ENCODE measurements around the gene LCE1A.

Gene LCE1A, protein sequence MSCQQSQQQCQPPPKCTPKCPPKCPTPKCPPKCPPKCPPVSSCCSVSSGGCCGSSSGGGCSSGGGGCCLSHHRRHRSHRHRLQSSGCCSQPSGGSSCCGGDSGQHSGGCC

DNA sequence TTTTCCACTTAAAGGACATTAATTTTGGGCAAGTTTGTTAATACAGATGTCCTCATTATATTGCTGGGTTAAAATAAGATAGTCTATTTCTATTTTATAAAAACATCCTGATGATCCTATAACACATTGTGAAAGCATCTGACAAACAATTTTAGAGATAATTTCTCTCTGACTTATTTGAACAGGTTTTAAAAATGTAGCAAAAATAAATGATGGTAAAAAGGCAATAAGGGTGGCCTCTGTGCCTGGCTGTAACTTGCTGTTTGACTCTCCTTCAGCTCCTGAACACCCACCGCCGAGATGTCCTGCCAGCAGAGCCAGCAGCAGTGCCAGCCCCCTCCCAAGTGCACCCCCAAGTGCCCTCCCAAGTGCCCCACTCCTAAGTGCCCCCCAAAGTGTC is at the start of gene LCE1A:
TSS of gene LCE1A (plus strand) at position 301 of the 400 bp plus-strand sequence. CDS start at position 301, 0 bp downstream.
- DNase-seq: no peak

DNA sequence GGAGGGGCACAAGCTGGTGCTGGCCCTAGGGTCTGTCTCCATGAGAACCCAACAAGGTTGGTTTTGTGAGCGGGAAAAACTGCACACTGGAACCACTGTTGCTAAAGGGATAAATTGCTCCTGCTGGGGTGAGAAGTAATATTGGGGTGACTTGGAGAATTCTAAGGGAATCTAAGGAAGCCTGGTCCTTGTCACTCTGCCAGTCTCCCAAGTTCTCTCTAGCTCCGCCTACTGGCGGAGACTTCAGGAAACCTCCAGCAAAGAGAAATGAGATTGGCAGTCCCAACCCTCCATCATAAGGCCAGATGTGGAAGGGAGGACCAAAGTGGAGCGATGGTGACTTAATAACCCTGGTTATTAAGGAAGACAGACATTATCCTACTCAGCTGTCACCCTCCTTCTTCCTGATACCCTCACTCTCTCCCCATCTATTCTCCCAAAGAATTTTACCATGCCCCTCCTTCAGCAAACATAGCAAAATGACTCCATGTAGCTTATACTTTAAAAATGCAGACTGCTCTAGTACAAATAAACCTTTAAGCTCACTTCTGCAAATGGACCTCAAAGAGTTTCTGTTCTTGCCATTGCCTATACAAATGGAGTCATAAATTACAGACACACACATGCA is 49.6 kb upstream of the LCE1A start:
- DNase-seq: no peak

DNA sequence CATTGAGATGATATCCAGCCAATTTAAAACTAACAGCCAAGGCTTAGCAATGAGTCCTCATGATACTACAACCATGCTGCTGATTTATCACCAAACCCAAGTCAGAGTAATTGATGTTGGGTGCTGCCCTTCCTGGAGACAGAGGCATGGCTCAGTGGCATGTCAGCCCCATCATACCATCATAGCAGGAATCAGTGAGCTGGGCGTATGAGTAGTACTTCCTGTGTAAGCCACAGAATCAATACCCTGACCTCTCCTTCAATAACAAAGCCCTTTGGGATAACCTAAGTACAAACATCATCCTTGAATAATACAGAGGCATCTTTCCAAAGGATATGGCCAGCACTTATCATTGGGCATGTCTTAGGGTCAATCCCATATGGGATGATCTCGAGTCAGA is 44.2 kb upstream of the LCE1A start:
- DNase-seq: no peak

DNA sequence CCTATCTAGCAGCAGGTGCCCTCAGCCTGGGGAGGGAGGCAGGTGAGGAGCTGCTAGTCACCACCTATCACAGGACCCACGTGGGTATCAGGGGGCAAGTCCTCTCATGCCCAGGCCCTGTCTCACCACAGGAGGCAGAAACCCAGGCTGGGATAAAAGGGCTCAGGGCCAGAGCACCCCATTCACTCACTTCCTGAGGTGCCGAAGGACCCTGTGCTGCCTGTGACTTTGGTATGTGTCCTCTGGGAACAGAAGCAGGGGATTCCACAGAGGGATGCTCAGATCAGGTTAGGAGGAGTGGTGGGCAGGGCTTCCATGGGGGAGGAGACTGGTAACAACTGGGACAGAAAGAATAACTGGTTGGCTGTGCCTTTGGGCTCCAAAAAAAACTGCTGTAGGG is 41.2 kb upstream of the LCE1A start, which contains the start of gene LCE1E:
TSS of gene LCE1E (plus strand) at position 181 of the 400 bp plus-strand sequence. CDS start 1,043 bp downstream, outside the sequence.
- no peak for DNase-seq

DNA sequence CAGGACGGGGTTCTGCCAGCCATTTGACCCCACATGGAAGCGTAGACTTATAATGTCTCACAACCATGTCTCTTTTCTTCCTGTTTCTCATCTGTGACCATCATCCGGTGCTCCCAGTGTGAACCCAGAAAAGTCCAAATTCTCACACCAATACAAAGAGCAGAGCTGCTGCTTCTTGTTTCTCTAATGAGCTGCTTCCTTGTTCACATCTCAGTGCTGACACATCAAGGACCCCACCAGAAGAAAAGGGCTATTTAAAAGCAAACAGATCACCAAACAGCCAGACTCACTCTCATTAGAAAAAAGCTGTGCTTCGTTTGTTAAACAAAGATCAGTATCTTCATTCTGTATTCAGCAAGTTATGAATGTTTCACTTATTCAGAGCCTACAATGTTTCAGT is 31.6 kb upstream of the LCE1A start:
- DNase-seq: no peak

DNA sequence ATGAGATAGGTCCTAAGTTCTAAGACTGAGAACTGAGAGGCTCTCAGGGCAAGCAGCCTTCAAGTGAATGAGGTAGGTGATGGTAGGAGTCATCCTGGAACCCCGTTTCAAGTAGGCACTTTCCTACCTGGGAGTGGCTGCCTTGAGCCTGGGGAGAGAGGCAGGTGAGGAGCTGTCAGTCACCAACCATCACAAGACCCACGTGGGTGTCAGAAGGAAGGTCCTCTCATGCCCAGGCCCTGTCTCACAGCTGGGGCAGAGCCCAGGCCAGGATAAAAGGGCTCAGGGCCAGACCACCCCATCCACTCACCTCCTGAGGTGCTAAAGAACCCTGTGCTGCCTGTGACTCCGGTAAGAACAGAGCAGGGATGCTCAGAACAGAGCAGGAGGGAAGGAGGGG is 30.9 kb upstream of the LCE1A start, which contains the start of gene LCE1D:
TSS of gene LCE1D (plus strand) at position 301 of the 400 bp plus-strand sequence. CDS start 1,074 bp downstream, outside the sequence.
- no peak for DNase-seq

DNA sequence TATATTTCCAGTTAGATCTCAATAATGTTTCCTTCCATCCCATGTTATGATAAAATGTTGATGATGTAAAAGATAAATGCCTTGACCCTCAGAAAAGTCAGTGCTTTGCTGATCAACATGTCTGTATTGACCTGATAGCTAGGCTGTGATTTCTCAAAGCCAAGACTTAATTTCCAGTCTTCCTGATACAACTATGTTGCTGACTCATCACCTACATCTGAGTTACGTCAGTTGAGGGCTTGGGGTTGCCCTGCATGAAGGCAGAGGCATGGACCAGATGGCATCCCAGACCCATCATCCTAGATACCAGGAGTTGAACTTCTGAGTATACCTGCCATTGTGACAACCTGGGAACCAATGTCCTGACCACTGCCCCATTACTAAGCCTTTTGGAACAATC is 25.9 kb upstream of the LCE1A start:
- DNase-seq: no peak

DNA sequence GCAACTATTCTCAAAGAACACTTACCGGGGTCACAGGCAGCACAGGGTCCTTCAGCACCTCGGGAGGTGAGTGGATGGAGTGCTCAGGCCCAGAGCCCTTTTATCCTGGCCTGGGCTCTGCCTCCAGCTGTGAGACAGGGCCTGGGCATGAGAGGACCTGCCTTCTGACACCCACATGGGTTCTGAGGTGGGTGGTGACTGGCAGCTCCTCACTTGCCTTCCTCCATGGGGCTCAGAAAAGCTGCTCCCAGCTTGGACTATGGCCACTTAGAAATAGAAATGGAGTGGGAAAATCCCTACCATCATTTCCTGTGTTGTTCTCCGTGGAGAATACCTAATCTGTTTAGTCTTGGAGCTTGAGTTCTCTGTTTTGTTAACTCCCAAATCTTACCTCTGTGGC is 20.7 kb upstream of the LCE1A start, which contains the start of gene LCE1C:
TSS of gene LCE1C (minus strand) at position 76 of the 400 bp plus-strand sequence. CDS start 1,173 bp downstream, outside the sequence.
- DNase-seq: no peak

DNA sequence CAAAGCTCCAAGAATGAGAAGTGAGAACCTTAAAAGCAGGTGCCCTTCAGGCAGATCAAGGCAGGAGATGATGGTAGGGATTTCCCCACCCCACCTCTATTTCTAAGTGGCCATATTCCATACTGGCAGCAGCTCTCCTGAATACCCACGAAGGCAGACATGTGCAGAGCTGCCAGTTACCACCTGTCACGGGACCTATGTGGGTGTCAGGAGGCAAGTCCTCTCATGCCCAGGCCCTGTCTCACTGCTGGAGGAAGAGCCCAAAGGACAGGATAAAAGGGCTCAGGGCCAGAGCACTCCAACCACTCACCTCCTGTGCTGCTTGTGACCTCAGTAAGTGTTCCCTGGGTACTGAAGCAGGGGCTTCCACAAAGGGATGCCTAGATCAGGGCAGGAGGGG is 16.2 kb upstream of the LCE1A start:
- no peak for DNase-seq

DNA sequence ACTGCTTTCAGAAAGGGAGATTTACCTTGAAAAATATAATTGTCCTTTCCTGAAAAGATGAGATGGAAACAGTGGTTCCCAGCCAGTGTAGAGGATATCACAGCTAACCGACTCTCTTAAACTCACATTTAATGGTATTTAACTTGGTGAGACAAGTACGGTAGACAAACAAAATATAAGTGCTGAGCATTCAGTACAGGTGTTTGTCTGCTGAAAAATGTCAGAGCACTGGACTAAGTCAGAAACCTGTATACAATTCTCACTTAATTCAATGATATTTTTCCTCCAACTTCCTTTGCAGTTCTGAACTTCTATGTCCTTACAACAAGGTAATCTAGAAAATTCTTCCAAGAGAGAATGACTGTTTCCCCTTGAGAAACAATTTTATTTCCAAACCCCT is 15.6 kb upstream of the LCE1A start, which contains the start of gene LCE1B:
TSS of gene LCE1B (plus strand) at position 301 of the 400 bp plus-strand sequence. CDS start 476 bp downstream, outside the sequence.
- no peak for DNase-seq

DNA sequence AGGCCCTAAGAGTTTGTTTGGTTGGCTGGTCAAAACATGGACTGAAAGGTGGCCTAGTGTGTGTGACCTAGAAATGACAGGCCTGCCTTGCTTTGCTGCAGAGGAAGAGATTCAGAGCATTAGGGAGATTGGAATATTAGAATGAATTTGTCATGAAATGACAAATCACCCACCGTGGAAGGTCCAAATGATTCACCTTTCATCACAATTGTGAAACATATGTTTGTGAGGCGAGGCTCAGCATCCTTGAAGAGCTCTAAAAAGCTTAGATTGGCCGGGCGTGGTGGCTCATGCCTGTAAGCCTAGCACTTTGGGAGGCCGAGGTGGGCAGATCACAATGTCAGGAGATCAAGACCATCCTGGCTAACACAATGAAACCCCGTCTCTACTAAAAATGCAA is 10.0 kb upstream of the LCE1A start:
- DNase-seq: no peak

DNA sequence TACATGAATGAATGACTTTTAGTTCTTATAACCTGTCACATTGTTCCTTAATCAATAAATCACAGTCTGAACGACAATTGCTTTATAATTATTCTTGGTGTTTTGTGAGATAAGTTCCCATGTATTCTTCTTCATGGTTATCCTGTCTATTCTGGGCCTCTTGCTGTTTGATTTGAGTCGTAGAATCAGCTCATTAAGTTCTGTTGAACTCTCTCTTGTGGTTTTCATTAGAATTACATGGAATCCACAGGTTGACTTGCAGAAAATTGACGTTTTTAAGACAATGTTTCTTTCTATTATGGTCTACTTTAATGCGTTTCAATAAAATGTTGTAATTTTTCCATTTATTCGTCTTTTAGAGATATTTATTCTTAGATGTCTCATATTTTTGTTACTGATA is 4.0 kb upstream of the LCE1A start:
- DNase-seq: no peak

DNA sequence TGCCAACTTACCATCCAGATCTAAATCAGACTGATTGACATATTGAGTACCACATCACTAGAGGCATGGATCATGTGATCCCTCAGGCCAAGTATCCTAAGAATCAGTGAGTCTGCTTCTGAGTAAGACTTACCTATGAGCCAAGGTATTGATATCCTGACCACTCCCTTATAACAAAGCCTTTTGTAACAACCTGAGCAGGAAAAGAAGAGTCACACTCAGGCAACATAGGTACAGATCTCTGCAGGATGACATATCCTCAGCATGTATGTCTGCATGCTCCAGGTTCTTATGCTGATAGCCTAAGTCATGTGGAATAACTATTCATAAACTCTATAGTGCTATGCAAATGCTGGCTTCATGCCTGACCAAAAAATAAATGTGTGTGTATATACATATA is 2.3 kb upstream of the LCE1A start:
- no peak for DNase-seq

DNA sequence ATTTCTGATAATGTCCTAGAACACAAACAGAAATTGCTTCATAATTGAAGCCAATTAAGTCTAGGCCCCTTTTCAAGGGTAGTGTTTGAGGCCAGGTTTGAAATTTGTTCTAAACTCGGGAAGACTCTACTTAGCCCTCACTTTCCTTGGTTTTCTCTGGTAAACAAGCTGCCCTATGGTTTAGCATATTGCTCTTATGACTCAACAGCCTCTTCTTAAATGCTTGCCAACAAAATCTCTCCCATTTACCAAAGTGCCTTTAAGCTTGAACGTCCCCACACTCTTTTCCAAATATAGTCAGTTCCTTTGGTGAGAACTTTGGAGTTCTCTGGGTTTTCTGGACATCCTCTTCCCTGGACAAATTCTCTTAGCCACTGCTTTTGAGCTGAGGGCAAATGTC is 9.6 kb downstream of the LCE1A start:
- DNase-seq: no peak

DNA sequence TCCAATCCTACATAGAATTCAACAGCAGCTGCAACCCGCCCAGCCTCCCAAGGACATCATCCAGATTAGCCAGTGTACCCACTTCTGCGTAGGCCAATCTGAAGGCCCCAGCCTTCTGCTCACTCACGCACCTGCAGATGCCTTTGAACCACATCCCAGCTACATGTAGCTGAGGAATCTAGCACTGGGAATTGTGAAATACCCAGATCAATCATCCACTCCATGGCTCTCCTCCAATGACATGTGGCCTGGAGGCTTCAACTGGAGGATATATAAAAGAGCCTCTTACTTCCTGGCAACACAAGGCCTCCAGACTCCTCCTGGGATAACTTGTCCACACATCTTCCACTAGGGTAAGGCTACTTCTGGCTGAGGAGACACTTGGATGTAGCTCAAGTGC is 15.3 kb downstream of the LCE1A start, which contains the start of gene LCE6A:
TSS of gene LCE6A (plus strand) at position 301 of the 400 bp plus-strand sequence. CDS start 665 bp downstream, outside the sequence.
- no peak for DNase-seq

DNA sequence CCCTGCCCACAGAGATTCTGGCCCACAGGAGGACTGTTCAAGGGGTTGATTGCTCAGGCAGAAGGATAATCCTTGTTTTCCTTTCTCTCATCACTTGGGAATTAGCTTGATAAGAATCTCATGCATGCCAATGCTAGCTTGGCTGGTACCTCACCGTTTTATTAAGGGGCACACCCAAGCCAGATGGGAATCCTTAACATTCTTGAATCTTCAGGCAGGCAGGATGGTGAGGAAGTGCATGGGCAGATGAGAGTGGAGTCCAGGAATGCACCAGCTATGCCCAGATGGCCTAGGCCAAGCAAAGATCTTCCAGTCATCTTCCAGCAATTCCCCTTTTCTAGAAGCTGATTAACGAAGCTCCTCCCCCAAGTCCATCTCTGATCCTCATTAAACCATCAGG is 28.4 kb downstream of the LCE1A start:
- DNase-seq: no peak

DNA sequence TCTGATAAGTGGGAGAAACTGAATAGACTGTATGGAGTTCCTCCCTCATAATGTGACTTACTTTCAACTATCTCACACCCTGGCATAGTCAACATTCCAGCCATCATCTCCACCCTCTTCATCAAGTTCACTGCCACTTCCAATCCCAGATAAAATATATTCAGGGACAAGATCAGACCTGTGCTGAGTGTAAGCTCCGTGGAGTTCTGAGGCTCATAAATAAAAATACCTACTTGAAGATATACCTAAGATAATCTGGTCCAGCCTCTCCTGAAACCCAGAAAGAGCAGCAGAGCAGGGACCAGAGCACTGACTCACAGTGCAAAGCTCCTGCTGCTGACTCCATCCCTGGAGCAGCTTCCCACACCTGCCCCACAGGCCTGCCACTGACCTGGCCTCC is 30.8 kb downstream of the LCE1A start:
- DNase-seq: no peak

DNA sequence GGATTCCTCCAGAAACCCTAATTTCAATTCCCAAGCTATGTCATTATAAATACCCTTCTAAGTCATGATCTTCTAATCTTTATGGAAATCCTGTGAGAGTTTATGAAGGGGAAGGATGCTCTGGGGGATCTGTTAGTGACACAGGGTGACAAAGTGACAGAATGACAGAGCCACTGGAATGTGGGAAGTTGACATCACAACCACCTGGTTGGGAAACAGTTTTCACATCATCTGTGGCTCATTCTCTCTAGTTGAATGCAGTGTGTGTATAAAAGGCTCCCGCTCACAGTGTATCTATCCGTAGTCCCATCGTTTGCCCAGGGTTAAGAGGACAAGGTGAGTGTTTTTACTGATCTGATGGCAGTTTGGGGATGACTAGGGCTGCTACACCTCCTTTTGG is 32.4 kb downstream of the LCE1A start, which contains the start of gene LCE7A:
TSS of gene LCE7A (plus strand) at position 301 of the 400 bp plus-strand sequence. CDS start 702 bp downstream, outside the sequence.
- DNase-seq: no peak

DNA sequence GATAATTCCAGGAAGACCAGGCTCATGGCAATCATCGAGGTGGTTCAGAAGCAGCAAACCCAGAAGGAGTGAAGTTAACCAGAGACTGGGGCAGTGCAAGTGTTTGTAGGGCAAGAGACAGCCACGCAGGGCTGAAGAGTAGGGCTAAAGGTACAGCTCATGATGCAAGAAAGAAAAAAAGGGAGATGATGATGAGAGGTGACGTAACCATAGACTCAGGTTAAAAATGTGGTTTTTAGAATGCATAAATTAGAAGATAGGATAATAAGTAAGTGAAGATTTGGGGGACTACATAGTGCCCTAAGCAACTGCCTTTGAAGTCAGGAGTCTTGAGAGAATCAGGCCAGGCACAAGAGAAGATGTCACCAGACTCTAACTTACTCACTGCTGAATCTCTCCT is 32.9 kb downstream of the LCE1A start:
- DNase-seq: no peak

DNA sequence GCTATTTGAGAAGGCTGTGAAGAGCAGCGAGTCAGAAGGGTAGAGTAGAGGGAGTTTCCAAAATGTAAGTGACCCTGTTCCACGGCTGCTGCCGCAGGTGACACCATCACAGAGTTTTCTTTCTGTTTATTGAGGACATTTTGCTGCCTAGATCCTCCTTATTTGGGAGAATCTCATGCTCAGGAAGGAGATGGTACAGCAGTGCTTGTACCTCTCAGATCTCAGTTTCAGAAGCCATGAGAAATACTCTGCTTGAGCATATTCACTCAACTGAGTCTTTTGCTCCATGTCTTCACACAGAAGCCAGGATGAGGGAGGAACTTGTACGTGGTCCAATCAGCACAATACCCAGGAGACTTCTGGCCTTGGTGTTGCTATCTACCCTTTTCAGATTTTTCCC is 34.1 kb downstream of the LCE1A start:
- no peak for DNase-seq

DNA sequence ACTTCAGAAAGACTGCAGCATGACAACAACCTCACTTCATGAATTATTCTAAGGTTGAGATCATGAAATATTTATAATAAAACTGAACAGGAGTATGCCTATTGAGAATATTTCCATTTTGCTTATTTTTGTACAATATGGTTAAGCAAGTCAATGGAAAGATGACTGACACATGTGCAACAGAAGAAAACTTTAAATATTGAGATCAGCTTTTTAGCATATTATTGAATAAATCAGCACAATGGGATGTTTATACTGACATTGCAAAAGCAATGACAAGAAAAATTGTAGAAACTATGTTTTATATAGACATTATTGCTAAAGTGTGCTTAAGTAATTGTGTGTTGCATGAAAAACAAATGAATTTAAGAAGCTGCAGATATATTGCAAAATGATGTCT is 37.2 kb downstream of the LCE1A start:
- no peak for DNase-seq

DNA sequence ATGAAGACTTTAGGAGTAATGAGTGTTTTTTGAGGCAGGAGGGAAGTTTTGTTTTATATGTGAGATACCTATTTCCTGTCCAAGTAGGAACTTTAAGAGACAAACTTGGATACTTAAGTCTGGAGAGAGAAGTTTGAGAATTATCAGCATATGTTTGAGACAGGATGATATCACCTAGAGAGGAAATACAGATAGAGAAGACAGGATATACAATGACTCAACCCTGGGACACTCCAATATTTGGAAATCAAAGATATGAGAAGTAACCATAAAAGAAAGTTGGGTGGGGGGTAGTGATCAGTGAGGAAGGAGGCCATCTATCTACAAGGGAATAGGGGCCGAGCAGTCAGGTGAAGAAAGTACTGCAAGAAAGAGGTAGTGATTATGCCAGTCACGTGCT is 39.0 kb downstream of the LCE1A start:
- DNase-seq: no peak

DNA sequence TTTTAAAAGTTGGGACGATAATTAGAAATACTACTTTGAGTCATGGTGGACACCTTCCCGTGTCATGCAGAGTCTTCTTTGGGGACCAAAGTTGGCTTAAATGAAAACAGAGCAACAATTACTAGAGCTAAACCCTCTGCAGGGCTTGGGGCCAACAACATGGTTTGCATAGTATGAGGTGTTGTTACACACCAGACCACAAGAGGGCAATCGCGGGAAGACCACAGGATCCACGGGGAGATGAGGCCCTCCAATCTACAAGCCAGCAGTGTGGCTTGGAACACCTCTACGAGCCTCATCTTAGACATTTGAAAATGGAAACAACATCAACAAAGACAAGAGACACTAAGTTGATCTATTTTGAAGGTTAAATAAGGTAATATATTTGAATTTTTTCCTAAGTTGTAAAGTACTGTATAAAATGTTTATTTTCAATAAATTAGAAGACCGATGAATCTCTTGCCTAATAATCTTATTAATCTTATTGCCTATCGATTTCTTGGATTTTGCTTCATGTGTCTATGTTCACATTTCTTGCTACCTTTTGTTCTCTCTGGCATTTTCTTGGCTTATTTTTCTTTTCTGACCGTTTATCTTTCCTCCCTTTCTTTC is 42.6 kb downstream of the LCE1A start:
- peak in 36 of 51 donors; percentile 1 to 72 (median 32) for DNase-seq
